IPS-11a (cell line): ENCODE data around the gene AXDND1.
A peak's percentile ranks its signal among the peaks of the same experiment; 100 is the strongest.
"Not testable (repeated sequence)": the region's sequence is repeated elsewhere in the genome, so short reads cannot be mapped to it uniquely, and the experiment has no call there.

Experiments used
- H3K4me3 ChIP-seq: one replicate; pipeline ENCODE4 v1.5.1; 2013; ENCODE audit warnings: low read depth, low read length, control low read depth

The AXDND1 gene

DNA sequence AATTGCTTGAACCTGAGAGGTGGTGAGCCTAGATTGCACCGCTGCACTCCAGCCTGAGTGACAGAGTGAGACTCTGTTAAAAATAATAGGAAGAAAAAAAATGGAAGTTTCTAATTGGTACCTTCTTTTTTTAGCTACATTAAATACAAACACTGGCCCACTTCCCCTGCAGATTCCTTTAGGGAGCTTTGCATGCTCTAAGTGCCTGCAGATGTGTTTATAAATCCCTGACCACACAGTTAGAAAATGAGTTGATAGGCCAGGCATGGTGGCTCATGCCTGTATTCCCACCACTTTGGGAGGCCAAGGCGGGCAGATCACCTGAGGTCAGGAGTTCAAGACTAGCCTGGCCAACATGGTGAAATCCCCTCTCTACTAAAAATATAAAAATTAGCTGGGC is 4.1 kb upstream of the AXDND1 start:
- H3K4me3 ChIP-seq: not testable (repeated sequence)

DNA sequence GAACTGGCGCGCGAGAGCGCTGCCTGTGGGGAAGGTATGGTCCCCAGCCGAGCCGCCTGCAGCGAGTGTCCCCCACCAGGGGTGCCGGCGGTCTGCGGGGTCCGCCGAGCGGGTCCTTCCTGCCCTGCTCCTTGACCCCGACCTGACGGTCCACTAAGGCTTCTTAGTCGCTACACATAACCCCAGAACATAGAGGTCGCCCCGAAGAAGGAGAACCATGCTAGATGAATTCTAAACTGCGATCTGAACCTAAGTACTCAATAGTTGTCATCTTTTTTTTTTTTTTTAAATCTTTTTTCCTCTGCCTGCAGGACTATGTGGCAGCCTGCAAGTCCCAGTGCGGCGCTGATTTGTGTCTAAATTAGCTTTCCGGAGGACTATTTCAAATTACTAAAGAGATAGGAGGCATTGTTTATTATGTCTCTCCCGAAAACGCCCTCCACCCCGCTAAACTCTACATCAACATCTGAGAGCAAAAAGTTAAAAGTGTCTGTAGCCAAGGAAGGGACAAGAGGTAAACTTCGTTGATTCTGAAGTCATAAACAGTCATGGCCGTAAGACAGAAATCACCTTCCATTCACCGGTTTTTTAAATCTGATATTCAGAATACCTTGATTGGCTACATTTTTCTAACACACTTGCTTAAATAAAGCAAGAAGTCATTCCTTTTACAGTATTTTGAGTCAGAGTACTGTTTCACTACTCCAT is 476 bp downstream of the AXDND1 start:
- peak overlapping the region; percentile 84 for H3K4me3 ChIP-seq

DNA sequence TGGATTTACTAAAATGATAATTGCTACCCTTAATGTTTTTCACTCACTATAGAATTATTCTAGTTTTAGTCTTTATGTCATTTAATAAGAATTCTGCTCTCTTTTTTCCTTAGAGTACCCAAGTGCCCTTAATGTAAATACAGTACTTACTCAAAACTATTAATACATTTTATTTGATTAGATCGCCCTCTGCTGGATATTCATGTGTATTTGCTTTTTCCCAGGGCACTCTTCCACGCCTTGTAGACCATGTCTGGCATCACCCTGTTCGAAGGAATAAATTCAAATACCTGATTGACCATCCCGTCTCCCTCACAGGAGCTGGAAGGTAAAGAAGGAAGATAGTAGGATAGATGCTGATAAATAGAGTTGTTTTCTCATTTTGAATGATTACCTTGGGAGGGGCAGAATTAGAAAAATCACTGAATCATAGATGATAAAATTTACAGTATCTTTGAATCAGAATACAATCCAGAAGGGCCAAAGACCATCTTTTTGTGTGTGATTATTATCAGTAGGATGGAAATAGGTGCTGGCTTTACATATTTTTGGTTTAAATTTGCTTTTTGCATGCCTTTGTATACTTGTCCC is 4.1 kb downstream of the AXDND1 start:
- no peak overlapping the region for H3K4me3 ChIP-seq

DNA sequence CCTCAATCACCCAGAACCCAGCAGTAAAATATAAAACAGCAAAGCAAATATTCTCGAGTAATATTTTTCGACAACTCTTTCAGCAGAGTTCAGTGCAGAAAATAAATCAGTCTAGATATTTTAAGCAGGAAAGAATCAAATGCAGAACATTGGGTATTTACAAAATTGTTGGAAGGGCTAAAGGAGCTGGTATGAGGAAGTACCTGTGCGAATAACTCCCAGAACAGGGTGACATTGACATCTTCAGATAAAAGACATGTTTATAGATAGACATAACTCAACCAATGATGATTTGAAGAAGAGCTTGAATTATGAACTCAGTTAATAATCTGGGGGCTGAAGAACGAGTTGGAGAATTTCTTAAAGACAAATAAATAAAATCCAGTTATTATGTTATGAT is 6.4 kb downstream of the AXDND1 start:
- no peak overlapping the region for H3K4me3 ChIP-seq

DNA sequence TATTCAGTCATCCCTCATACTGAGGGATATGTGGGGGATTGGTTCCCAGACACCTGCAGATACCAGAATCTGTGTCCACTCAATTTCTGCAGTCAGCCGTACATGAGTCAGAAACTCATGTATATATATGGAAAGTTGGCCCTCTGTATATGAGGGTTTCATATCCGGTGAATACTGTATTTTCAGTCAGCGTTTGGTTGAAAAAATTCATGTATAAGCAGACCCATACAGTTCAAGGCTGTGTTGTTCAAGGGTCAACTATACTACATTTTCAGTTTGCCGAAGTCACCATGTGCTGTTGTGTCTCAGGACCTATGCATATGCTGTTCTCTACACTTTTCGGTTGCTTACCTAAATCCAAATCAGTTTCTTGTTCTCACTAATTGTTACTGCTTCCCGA is 10.5 kb downstream of the AXDND1 start:
- no peak overlapping the region for H3K4me3 ChIP-seq

DNA sequence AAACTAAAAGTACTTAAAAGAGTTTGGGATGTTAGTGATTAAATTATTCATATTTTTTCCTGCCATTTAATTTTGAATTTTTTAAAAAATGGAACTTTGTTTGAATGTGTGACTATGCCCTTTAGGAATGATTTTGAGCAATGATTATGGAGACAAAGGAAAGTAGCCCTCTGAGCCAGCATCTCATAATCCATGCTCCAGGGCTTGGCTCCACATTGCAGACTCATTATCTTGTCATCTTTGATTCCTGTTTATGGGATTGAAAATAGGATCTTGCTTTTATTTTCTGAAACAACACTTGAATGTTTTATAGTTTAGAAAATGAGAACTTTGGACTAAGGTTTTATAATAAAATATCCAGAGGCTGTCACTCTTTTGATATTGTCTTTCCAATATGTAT is 14.5 kb downstream of the AXDND1 start:
- H3K4me3 ChIP-seq: no peak overlapping the region

DNA sequence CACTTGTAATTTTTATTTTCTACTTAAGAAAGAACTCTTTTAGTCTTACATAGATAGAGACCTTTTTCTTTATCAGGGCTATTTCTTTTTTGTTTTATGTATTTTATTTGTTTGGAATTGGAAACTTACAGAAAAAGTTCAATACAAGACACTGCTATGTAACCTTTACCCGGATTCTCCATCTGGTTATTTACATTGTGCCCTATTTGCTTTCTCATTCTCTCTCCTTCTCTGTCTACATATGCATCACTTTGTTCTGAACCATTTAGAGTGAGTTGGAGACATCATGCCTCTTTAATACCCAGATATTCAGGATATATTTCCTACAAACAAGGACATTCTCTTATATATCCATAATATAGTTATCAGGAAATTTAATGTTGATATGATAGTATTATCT is 18.3 kb downstream of the AXDND1 start:
- H3K4me3 ChIP-seq: no peak overlapping the region

DNA sequence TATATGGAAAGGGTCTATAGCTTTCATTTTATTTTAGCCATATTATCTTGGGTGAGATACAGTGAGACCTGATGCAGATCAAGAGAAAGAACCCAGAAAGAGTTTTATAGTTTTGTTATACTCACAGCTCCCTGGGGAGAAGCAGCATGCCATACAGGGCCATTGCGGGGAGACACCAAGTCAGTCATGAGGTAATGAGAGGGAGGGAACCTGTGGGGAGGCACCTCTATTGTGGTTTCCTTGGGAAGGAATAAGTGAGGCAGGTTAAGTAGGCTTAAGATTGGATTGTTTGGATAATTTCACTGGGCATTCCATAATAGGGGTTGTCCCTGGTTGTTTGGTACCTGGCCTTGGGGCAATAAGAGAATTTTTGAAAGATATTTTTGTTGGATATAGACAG is 19.7 kb downstream of the AXDND1 start:
- no peak overlapping the region for H3K4me3 ChIP-seq

DNA sequence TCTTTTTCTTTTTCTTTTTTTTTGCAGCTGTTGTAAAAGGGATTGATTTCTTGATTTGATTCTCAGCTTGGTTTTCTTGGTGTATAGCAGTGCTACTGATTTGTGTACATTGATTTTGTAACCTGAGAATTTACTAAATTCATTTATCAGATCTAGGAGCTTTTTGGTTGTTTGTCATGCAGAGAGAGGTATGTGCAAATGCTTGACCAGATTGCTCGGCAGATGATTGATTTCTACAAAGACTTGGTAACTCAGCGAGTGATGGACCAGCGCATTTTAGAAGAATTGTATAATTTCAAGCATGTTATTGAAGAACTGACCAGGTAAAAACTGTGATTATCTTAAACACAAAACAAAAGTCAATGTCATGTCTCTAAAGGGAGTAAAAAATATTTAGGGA is 27.9 kb downstream of the AXDND1 start:
- H3K4me3 ChIP-seq: no peak overlapping the region

DNA sequence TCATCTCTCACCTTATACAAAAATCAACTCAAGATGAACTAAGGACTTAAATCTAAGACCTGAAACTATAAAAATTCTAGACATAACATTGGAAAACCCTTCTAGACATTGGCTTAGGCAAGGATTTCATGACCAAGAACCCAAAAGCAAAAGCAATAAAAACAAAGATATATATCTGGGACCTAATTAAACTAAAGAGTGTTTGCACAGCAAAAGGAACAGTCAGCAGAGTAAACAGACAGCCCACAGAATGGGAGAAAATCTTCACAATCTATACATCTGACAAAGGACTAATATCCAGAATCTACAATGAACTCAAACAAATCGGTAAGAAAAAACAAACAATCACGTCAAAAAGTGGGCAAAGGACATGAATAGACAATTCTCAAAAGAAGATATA is 33.6 kb downstream of the AXDND1 start:
- not testable (repeated sequence) for H3K4me3 ChIP-seq

DNA sequence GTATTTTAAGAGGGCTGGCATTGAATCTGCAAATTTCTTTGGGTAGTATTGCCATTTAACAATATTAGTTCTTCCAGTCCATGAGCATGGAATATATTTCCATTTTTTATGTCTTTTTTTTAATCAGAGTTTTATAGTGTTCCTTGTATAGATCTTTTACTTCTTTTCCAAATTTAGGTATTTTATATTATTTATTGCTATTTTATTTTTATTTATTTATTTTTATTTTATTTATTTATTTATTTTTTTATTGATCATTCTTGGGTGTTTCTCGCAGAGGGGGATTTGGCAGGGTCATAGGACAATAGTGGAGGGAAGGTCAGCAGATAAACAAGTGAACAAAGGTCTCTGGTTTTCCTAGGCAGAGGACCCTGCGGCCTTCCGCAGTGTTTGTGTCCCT is 52.0 kb downstream of the AXDND1 start:
- not testable (repeated sequence) for H3K4me3 ChIP-seq

DNA sequence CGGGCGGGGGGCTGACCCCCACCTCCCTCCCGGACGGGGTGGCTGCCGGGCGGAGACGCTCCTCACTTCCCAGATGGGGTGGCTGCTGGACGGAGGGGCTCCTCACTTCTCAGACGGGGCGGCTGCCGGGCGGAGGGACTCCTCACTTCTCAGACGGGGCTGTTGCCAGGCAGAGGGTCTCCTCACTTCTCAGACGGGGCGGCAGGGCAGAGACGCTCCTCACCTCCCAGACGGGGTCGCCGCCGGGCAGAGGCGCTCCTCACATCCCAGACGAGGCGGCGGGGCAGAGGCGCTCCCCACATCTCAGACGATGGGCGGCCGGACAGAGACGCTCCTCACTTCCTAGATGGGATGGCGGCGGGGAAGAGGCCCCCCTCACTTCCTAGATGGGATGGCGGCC is 52.9 kb downstream of the AXDND1 start:
- not testable (repeated sequence) for H3K4me3 ChIP-seq

DNA sequence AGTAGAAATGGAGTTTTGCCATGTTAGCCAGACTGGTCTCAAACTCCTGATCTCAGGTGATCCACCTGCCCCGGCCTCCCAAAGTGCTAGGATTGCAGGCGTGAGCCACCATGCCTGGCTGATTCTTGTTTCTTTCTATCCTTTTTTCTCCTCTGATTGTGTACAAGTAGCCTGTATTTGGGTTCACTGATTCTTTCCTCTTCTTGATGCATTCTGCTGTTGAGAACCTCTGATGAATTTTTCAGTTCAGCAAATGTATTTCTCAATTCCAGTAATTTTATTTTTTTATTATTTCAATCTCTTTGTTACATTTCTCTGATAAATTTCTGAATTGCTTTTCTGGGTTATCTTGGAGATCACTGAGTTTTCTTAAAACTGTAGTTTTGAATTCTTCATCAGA is 58.8 kb downstream of the AXDND1 start:
- no peak overlapping the region for H3K4me3 ChIP-seq

DNA sequence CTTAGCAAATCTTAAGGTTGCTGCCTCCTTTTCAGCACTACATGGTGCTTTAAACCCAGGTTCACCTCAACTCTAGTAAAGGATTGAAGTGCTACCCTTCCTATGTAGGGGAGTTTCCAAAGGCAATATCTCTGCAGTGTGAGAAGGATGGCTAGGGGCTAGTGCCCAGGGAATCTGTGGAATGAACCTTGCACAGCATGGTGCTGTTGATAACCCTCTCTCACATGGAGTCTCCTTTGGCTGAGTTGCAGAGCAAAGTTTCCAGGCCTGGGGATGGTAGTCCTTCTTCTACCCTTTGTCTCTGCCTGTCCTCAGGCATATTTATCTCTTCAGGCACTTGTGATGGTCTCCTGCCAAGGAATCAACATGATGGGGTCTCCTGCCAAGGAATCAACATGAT is 59.4 kb downstream of the AXDND1 start:
- no peak overlapping the region for H3K4me3 ChIP-seq

DNA sequence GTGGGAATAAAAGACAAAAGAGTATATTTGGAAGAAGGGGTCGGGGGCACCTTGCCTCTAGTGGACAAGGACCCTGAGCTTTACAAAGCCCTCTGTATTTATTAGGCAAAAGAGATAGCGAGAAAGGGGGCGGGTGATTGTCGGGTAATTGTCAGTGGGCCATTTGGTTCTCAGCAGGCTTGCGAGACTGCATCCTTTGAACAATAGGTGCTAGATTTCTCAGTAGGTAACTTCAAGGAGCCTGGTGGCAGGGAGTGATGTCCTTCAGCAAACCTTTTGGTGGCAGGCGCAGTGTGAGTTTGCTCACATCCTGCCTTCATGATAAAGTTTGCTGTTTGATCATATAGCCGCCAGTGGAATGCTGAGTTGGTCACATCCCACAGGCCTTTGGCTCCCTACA is 71.4 kb downstream of the AXDND1 start:
- no peak overlapping the region for H3K4me3 ChIP-seq

DNA sequence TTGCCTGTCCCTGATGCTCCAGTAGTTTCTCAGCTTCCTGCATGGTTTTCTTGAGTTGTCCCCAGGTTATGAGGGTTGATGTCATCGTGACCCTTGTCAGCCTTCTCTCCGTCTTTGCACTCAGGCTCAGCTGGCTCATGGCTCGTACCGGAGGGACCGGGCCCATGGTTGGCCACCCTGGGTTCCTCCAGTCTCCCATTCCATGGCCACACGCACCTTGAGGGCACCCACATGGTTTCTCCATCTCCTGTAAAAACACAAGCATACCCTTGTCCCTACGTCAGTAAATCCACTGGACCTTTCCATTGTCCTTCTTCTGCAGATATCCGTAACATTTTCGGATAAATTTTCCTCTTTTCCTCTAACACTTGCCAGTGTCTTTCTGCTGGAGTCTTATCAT is 73.9 kb downstream of the AXDND1 start:
- H3K4me3 ChIP-seq: not testable (repeated sequence)

DNA sequence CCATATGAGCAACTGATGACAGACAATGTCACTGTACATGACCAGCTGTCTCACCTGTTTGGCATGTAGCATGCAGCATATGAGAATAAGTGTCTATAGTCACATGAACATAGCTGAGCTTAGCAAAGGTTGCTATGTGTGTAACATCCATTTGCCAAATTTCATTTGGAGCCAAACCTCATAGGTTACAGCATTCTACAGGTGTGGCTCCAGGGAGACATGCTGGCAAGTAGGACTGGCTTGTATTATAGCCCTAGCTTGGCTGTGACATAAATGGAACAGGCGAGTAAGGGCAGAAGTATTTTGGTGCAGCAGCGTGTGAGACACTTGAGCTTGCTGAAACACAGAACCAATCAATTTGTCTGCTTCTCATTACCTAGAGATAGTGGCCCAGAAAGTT is 74.5 kb downstream of the AXDND1 start:
- H3K4me3 ChIP-seq: not testable (repeated sequence)

DNA sequence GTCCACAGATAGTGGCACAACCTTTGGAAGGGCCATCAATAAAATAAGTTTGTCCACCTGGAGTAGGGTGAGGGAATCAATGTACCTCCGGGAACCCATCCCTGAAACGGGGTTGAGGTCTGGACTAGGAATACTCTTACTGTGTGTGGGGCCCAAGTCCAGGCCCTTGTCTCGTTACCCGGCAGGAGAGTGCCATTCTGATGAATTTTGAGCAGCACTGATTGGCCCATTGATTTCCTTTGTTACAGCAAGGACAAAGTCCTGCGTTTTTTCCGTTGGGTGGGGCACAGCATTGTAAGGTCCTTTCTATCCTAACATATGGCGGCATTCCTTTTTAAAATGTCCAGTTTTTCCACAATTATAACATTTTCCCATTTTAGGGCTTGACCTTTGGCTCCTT is 75.2 kb downstream of the AXDND1 start:
- no peak overlapping the region for H3K4me3 ChIP-seq

DNA sequence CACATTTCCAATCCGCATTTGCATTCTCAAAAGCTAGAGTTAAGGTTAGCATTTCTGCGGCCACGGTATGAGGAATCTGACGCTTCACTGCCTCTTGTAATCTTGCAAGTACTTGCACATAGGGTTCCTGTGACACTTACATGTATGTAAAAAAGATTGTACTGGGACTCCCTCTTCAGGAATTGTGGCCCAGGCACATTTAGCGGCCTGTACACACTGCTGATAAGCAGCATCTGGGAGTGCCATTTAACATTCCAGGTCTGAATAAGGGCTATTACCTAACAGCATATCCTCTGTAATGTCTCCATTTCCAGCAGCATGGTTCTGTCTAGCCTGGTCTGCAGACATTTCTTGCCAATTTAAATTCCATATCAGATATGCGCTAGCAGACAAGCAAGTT is 75.7 kb downstream of the AXDND1 start:
- no peak overlapping the region for H3K4me3 ChIP-seq

DNA sequence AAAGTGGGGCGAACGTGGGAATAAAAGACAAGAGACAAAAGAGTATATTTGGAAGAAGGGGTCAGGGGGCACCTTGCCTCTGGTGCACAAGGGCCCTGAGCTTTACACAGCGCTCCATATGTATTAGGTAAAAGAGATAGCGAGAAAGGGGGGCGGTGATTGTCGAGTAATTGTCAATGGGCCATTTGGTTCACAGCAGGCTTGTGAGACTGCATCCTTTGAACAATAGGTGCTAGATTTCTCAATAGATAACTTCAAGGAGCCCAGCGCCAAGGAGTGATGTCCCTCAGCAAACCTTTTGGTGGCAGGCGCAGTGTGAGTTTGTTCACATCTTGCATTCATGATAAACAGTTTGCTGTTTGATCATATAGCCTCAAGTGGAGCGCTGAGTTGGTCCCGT is 77.1 kb downstream of the AXDND1 start:
- not testable (repeated sequence) for H3K4me3 ChIP-seq

DNA sequence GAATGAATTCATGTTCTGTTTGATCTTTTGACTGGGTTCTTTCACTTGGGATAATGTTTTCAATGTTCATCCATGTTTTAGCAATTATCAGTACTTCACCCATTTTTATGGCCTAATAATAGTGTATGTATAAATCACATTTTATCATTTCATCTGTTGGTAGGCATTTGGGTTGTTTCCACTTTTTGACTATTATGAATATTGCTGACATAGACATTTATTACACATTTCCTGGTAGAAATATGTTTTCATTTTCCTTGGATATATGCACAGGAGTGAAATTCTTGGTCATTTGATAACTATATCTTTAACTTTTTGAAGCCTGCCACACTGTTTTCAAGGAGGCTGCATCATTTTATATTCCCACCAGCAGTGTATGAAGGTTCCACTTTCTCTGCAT is 79.8 kb downstream of the AXDND1 start:
- H3K4me3 ChIP-seq: no peak overlapping the region

DNA sequence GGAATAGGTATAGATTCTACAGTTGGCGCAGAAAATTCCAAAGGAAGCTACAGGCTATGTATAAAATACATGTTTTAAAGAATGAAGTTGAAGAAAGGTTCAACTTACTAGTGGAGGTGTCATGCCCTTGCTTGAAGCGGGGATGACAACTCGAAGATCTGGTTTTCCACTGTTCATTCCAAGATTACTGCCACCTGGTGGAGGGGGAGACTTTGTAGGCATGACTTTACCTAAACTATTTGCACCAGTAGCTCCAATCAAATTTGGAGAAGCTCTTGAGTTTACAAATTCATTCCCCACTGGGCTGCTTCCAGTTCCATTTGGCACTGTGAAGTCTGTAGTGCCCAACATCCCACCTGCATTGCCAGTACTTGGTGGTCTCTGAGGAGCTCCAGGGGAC is 81.7 kb downstream of the AXDND1 start:
- no peak overlapping the region for H3K4me3 ChIP-seq
